GM18907 (cell line): ENCODE measurements around the gene PDE8A.

Experiments used
- ATAC-seq: cut with Tn5 transposase; IDR thresholded peaks from one replicate; pipeline ENCODE4 v1.9.1; 2021; ENCODE audit warnings: mild to moderate bottlenecking, moderate library complexity; ENCODE audit not compliant: unreplicated experiment

The PDE8A gene

GRCh38 chr15:85031086-85031943, 49.7 kb downstream of the PDE8A start:
- no peak for ATAC-seq

- no peak for ATAC-seq
Measured at GRCh38 chr15:85031944-85032558, 50.4 kb downstream of the PDE8A start.

GRCh38 chr15:85033148-85033547, 51.5 kb downstream of the PDE8A start:
- ATAC-seq: no peak

- no peak for ATAC-seq
Measured at GRCh38 chr15:85034276-85034675, 52.6 kb downstream of the PDE8A start.

- ATAC-seq: no peak
Measured at GRCh38 chr15:85035980-85036379, 54.3 kb downstream of the PDE8A start.

- ATAC-seq: no peak
Measured at GRCh38 chr15:85036716-85037115, 55.1 kb downstream of the PDE8A start.

- no peak for ATAC-seq
Measured at GRCh38 chr15:85037641-85038040, 56.0 kb downstream of the PDE8A start.

GRCh38 chr15:85041230-85041629, 59.6 kb downstream of the PDE8A start:
- no peak for ATAC-seq

GRCh38 chr15:85044251-85044853, 62.7 kb downstream of the PDE8A start:
- no peak for ATAC-seq

GRCh38 chr15:85044894-85045293, 63.2 kb downstream of the PDE8A start:
- no peak for ATAC-seq

GRCh38 chr15:85045615-85046014, 64.0 kb downstream of the PDE8A start:
- no peak for ATAC-seq

GRCh38 chr15:85047271-85047948, 65.8 kb downstream of the PDE8A start:
- ATAC-seq: no peak

- ATAC-seq: no peak
Measured at GRCh38 chr15:85048430-85048829, 66.8 kb downstream of the PDE8A start.

GRCh38 chr15:85049805-85050204, 68.1 kb downstream of the PDE8A start:
- no peak for ATAC-seq

GRCh38 chr15:85059734-85060133, 78.1 kb downstream of the PDE8A start:
- ATAC-seq: no peak

GRCh38 chr15:85062560-85062959, 80.9 kb downstream of the PDE8A start:
- no peak for ATAC-seq

GRCh38 chr15:85063088-85063487, 81.4 kb downstream of the PDE8A start:
- ATAC-seq: no peak

GRCh38 chr15:85063522-85064079, 81.9 kb downstream of the PDE8A start:
- no peak for ATAC-seq

GRCh38 chr15:85064710-85065109, 83.1 kb downstream of the PDE8A start:
- no peak for ATAC-seq

- ATAC-seq: no peak
Measured at GRCh38 chr15:85071061-85071460, 89.4 kb downstream of the PDE8A start.

- no peak for ATAC-seq
Measured at GRCh38 chr15:85071504-85071903, 89.8 kb downstream of the PDE8A start.
